ENCODE data around the gene GTPBP4.
"Not testable (repeated sequence)": the region's sequence is repeated elsewhere in the genome, so short reads cannot be mapped to it uniquely, and the experiment has no call there.

The GTPBP4 gene

GRCh38 chr10:1063232-1063865 lies 75.1 kb downstream of the GTPBP4 start:
- DNase-seq: no peak

GRCh38 chr10:1064964-1065247 lies 76.7 kb downstream of the GTPBP4 start:
- DNase-seq: no peak

- not testable (repeated sequence) for DNase-seq
Observed at GRCh38 chr10:1066734-1067133, 78.5 kb downstream of the GTPBP4 start.

GRCh38 chr10:1068380-1069361 lies 80.4 kb downstream of the GTPBP4 start:
- no peak for DNase-seq
